HG02885 (cell line): ENCODE results near the gene CORO7.
A peak's percentile ranks its signal among the peaks of the same experiment; 100 is the strongest.

Source experiments
- ATAC-seq: cut with Tn5 transposase; IDR thresholded peaks from one replicate; pipeline ENCODE4 v1.9.1; 2021; ENCODE audit warnings: mild to moderate bottlenecking; ENCODE audit not compliant: unreplicated experiment, poor library complexity

The CORO7 gene

GRCh38 chr16:4314532-4315185, 101.7 kb downstream of the CORO7 start:
- no peak for ATAC-seq

GRCh38 chr16:4313563-4314531, 102.5 kb downstream of the CORO7 start:
- ATAC-seq, result no peak

GRCh38 chr16:4309833-4310266, 106.5 kb downstream of the CORO7 start:
- ATAC-seq, result no peak

- no peak for ATAC-seq
Observed at GRCh38 chr16:4309102-4309832, 107.1 kb downstream of the CORO7 start.

- ATAC-seq, result peak; percentile 89
Observed at GRCh38 chr16:4307215-4308037, 109.0 kb downstream of the CORO7 start.

GRCh38 chr16:4306470-4307214, 109.8 kb downstream of the CORO7 start:
- no peak for ATAC-seq
